Left ventricle myocardium superior (tissue), 1 donor: ENCODE data around the gene FOXD3. TPM values are rescaled to one million over a fixed set of nuclear protein-coding genes. Genes with fewer than 3 reads are reported as not detected.

Experiments
- ATAC-seq: fragments of 200-7000 bp; cut with Tn5 transposase; one replicate; pipeline ENCODE4 v1.9.1; 2020; ENCODE audit warnings: mild to moderate bottlenecking, moderate library complexity
- DNase-seq: peaks from one replicate; pipeline ENCODE4 v3.0.0-alpha.2; 2020
- intact Hi-C: fragments of 100-400 bp; cut with micrococcal nuclease; formaldehyde crosslinking; loops from one replicate; pipeline ENCODE4 v1.11.0; 2022
- long read RNA-seq: library from polyadenylated mRNA; unstranded; transcript quantifications from one replicate; pipeline ENCODE4 v2.0.0, GENCODE V29; 2021
- total RNA-seq: library from RNA; stranded (reverse); fragmentation: NEBNext Ultra II Directional; extraction: Animal tissue kit (Norgen Biotek cat#: 25700); gene quantifications from one replicate; pipeline ENCODE4 v1.2.1, GENCODE V29; 2021
- donor health status: DM: no; HTN: yes; CAD: no; lungs with severe emphysema.

Gene FOXD3
- total RNA-seq = 0.32 TPM
- long read RNA-seq = 0 reads

- intact Hi-C loops = no loop called here
- peak; percentile 63 for DNase-seq
- peak; percentile 57 for ATAC-seq
Measured at GRCh38 chr1:63322114-63322943, at the start of gene FOXD3. FOXD3 (plus strand) TSS chr1:63322567; CDS start chr1:63323059, 492 bp downstream.

GRCh38 chr1:63272811-63273210, 49.6 kb upstream of the FOXD3 start:
- intact Hi-C loops = no loop called here
- DNase-seq (no peak), ATAC-seq (no peak)

GRCh38 chr1:63274371-63274770, 48.0 kb upstream of the FOXD3 start:
- no peak for ATAC-seq

GRCh38 chr1:63274979-63275378, 47.4 kb upstream of the FOXD3 start:
- DNase-seq = no peak
- ATAC-seq = no peak
- intact Hi-C loops = no loop called here

More at GRCh38 chr1:63274371-63274770, 48.0 kb upstream of the FOXD3 start:
- DNase-seq = no peak
- intact Hi-C loops = no loop called here

- DNase-seq = no peak
- no peak for ATAC-seq
- intact Hi-C loops = no loop called here
Measured at GRCh38 chr1:63276624-63277023, 45.7 kb upstream of the FOXD3 start.

- intact Hi-C loops = no loop called here
- no peak for ATAC-seq
- no peak for DNase-seq
Measured at GRCh38 chr1:63277195-63278192, 44.9 kb upstream of the FOXD3 start.

GRCh38 chr1:63281753-63282152, 40.6 kb upstream of the FOXD3 start:
- DNase-seq (no peak), ATAC-seq (no peak)
- intact Hi-C loops = no loop called here

GRCh38 chr1:63289135-63289534, 33.2 kb upstream of the FOXD3 start:
- intact Hi-C loops = no loop called here
- DNase-seq = no peak
- ATAC-seq = no peak

- intact Hi-C loops = no loop called here
- ATAC-seq (no peak), DNase-seq (no peak)
Measured at GRCh38 chr1:63294803-63295594, 27.4 kb upstream of the FOXD3 start.

GRCh38 chr1:63304410-63304809, 18.0 kb upstream of the FOXD3 start:
- no peak for ATAC-seq
- DNase-seq = no peak
- intact Hi-C loops = no loop called here

- intact Hi-C loops = no loop called here
Measured at GRCh38 chr1:63305043-63305442, 17.3 kb upstream of the FOXD3 start.

GRCh38 chr1:63307196-63307794, 15.1 kb upstream of the FOXD3 start:
- DNase-seq (no peak), ATAC-seq (no peak)
- intact Hi-C loops = no loop called here

More at GRCh38 chr1:63305043-63305442, 17.3 kb upstream of the FOXD3 start:
- DNase-seq (no peak), ATAC-seq (no peak)

- intact Hi-C loops = no loop called here
- DNase-seq = no peak
- no peak for ATAC-seq
Measured at GRCh38 chr1:63316598-63316983, 5.8 kb upstream of the FOXD3 start.

GRCh38 chr1:63316984-63317816, 5.2 kb upstream of the FOXD3 start:
- peak; percentile 74 for ATAC-seq
- intact Hi-C loops = no loop called here
- DNase-seq = peak; percentile 68

GRCh38 chr1:63317817-63318152, 4.6 kb upstream of the FOXD3 start:
- ATAC-seq = no peak
- intact Hi-C loops = no loop called here
- DNase-seq = no peak

GRCh38 chr1:63318201-63318979, 4.0 kb upstream of the FOXD3 start:
- DNase-seq (no peak), ATAC-seq (no peak)
- intact Hi-C loops = no loop called here
